HG03520 (cell line): Measurements from ENCODE around the gene CEP164.

Experiments
- ATAC-seq: cut with Tn5 transposase; IDR thresholded peaks from one replicate; pipeline ENCODE4 v1.9.1; 2021; ENCODE audit warnings: mild to moderate bottlenecking, moderate library complexity; ENCODE audit not compliant: unreplicated experiment

The CEP164 gene

DNA sequence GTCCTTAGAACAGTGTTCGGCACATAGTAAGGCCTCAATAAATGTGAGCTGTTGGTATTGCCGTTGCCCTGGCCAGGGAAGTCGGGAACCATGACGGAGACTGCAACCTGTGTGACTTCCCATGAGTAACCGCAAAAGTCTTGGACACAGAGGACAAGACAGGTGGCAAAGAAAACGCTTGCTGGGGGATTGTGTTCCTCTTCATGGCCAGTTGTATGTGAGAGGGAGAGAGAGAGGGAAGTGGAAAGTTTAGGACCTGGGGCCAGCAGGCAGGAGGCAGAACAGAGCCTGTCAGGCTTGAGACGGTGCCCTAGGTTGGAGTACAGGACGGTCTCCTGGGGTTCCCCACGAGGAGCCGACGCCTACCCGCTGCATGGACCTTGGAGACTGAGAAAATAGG lies 90.2 kb downstream of the CEP164 start:
- no peak for ATAC-seq

DNA sequence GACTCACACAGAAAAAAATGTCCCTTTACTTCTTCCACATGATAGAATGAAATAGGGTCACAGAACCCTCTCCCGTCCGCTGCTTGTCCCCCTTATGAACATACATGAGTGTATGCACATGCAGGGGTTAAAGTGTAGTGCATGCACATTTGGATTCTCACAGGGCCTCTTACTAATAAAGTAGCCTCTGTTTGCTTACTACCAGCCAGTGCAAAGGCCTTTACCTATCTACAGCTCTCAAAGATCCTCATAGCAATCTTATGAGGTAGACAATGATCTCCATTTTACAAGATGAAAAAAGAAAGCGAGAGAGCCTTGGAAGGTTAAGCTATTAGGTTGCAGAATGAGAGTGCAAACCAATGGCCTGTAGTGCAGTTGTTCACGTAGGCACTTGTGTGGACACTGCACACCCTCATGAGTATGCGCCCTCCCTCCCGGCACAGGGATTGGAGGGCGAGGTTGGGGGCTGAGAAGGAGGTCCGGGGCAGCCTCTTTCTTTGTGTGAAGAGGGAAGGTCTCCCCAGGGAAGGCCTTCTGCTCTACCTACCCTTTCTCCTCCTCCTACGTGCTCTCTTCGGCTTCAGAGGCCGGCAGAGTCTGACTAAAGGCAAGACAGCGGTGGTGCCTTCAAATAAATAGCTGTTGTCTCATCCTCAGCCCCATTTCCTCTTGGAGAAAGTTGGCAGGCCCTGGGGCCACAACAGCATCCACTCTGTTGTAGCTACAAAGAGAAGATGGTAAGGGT lies 91.3 kb downstream of the CEP164 start:
- ATAC-seq, result no peak

DNA sequence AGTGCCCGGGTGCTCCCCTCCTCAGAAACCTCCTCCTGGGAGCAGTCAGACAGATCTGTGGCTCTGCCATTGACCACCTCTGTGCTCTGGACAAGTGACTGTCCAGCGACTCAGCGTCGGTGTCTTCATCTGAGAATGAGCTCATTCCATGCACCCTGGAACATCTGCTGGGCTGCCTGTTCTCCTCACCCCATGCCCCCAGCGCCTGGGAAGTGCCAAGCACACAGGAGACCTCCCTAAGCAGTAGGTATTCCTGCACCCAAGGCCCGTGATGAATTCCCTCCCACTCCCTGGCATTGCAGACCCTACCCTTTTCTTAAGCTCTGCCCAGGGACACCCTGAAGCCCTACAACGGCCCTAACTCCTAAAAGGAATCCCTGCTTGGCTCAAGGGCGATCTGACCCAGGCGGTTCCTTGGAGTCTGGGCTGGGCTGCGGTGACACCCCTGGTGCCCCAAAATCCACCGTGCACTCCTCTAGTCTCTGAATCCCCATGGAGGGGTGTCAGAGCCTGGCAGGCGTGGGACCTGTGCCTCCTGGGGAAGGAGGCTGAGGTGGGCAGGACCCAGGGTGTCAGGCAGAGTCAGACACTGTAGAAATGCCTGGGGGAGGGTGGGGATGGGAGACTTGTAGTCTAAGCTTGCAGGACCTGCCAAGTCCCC lies 92.0 kb downstream of the CEP164 start:
- ATAC-seq, result no peak

DNA sequence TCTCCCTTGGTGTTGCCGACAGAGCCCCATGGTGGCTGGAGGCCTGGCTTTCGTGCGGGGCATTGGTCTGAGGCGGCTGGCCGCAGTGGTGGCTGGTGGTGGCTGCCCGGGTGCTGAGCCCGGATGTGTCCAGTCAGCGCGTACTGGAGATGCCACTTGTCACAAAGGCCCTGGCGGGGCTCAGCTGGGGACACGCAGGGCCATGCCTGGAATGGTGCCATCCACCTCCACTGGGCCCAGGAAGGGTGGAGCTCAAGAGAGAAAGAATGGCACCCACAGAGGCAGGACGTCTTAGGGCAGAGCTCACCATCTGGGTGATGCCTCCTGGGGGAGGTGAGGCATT lies 92.5 kb downstream of the CEP164 start:
- no peak for ATAC-seq

DNA sequence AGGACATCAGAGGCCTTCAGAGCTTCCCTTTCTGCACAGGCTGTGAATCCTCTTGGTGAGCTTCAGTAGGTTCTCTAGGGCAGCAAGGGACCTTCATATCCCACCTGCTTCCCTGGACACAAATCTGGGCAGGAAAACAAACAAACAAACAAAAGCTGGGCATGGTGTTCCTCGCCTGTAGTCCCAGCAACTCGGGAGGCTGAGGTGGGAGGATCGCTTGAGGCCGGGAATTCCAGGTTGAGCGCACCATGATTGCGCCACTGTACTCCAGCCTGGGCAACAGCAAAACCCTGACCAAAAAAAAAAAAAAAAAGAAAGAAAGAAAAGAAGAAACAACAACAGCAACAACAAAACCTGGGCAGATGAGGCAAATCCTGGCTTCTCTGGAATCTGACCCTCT lies 92.9 kb downstream of the CEP164 start:
- ATAC-seq, result no peak

DNA sequence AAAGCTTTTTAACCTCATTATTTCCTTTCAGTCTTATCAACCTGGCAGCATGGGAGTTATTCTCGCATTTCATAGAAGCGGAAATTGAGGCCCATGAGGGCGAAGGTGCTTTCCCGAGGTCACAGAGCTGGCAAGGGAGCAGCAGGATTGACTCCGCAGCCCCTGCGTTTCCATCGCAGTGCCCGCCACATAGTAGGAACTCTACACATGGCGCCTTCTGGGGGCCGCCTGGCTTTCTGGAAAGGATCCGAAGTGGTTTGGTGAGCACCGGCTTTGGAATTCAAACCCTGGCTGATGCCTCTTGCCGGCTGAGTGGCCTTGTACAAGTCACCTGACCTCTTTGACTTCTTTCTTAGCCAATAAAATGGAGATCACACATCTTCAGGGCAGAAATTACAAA lies 93.4 kb downstream of the CEP164 start:
- ATAC-seq, result no peak

DNA sequence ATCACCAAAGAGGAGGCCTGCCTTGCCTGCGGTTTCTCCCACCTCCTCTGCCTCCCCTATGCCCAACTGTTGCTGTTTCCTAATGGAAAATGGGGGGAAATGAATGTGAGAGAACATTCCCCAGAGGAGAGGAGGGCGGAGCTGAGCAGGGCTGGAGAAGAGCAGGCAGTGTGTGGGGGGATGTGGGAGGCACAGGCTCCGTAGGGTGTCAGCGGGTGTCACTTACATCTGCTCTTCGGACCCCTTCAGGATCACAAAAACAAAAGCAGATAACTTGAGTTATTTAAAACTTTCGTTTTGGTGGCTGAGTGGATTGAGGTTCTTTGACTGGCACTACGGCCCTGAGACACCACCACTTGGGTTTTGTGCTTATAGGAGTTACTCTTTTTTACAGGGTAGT lies 93.8 kb downstream of the CEP164 start:
- no peak for ATAC-seq

DNA sequence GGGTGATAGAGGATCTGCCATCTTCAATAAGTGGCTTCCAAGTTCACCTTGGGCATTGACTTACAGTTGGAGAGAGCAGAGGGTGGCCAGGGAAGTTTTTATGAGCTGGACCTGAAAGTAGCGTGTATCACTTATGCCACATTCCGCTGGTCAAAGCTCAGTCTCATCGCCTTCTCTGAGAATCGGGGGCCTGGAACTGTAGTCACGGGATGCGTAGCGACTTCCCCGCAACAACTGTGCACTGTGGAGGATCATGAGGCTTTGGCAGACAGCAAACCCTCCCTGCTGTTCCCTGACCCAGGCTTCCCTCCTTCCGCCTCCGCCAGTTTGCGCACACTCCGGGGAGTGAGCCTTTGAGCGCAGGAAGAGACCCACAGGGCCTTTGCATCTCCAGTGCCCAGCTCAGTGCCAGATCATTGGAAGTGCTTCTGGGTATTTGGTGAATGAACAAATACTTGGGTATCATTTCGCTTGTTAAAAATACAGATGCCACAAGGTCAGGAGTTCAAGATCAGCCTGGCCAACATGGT lies 95.5 kb downstream of the CEP164 start:
- no peak for ATAC-seq

DNA sequence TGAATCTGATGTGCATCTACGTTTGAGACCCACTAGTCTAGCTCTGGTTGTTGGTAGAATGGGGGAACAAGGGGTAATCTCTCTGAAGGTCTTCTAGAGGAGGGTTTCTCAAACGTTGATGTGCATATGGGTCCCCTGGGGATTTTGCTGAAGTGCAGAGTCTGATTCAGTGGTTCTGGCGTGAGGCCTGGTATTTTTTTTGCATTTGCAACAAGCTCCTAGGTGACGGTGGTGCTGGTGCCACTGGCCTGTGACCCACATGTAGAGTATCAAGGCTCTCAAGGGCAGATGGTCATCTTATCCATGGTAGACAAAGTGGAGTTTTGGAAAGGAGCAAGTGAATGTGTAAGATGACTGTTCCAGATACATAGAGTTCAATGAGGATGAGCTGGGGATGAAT lies 97.1 kb downstream of the CEP164 start:
- ATAC-seq, result no peak

DNA sequence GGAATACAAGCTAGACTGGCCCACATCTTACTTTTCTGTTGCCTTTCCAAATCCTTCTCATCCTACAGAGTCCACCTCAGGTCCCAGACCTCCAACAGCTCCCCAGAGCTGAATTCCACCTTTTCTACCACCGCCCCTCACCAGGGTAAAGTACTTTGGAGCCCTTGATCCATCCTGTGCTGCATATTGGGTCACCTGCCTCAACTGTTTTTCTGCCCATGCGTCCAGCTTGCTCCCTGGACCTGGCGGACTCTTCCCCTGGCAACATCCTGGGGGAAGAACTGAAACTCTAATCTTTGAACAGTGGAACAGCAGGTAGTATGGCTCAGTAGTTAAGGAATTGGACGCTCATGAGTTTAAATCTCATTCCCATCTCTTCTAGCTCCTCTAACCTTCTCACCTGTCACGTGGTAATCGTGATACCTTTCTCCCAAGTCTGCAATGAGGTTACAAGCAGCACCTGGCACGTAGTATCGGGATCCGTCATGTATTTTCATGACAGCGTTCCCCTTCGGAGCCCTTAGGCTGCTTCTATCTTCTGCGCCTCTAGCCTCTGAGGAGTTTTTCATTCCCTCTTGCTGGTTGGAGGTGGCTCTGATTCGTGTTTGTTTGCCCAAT lies 98.1 kb downstream of the CEP164 start:
- ATAC-seq, result no peak

DNA sequence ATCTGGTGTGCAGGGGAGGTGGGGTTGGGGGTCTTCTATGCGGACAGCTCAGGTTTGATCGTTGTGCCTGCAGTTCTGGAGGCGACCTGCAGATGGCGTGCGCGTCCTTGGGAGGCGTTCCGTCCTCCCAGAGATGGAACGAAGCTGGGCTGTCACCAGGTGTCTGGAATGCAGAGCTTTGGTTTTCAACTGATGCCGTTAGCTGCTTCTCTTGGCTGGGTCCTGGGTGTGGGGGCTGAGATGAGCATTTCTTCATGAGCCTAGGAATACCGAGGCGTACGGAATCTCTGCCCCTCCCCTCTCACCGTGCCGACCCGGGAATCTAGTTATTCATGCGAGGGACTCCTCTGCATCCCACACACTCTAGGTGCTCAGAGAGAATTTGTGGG lies 98.6 kb downstream of the CEP164 start:
- ATAC-seq, result no peak

DNA sequence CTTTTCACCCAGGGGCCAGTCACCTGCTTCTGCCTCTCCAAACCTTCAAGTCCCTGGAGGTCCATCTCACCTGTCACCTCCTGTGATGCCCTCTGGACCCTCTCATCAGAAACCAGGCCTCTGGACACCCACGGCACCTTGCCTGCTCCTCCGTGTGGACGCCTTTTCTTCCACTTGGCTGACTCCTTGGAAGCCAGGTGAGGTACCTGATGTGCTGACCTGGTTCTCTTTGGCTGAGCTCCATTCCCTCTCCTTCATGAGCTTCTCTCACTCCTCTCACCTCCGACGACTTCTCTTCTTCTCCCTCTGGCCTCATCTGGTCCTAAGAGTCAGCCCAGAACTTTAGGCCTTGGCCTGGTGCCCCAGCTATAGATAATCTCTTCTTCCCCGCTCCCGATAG lies 99.3 kb downstream of the CEP164 start:
- ATAC-seq, result no peak

DNA sequence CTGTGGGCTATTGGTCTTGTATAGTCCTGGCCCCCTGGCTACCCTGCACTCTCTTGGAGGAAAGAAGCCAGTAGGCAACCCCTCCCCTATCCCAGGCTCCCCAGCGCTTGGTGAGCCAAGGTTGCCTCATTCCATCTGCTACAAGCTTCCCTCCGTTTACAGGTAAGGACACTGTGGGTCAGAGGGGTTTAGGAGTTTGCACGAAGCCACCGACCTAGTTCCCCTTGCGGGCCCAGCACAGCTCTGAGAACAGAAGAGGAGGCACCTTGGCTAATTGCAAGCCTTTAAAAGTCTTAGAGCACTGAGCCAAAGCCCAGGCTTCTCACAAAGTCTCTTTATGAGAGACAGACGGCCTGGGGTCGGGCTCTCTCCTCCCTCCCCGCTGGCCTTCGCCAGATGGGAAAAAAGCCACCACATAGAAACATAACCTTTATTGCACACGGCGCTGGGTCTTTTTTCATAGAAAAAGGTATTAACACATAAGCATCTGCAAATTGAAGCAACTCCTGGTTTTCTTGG lies 99.8 kb downstream of the CEP164 start:
- no peak for ATAC-seq

DNA sequence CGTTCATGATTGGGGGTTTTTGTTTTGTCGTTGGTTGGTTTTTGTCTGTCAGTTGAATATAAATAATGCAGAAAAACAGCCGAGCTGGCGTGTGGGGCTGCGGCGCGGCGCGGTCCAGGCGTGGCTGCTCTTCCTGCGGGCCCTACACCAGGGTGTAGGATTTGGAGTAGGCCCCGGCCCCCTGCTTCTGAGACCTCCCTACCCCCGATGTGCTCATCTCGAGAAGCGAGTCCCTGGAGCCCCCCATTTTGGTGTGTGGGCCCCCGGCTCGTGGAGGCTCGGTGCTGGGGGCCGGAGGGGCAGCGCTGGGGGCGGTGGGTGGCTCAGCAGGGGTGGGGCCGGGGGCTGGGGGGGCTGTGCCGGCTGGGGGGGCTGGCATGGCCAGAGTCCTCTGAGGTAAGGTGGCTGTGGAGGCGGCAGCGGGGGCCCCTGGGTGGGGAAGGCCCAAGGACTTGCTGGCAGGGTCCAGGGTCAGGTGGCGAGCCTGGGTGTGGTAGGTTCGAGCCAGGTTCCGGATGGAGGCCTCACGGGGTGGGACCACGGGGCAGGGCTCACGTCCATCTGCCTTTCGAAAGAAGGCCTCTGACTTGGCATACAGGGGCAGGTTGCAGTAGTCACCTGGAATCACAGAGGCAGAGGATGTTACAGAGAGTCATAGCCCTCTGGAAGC lies 100.7 kb downstream of the CEP164 start:
- no peak for ATAC-seq

DNA sequence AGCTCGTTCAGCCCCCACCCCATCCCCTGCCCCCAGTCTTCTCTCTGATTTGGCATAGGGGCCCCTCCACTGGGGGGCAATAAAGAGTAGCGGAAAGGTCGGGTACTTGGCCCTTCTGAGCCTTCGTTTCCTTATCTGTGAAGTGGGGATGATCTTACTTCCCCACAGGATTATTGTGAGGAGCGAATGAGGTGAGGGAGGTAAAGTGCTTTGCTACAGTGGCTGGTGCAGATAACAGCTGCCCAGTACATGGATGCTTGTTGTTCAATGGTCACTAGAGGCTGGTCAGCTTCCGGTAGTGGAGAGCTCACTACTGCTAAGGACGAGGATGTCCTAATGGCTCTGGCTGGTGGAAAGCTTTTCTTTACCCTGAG lies 101.2 kb downstream of the CEP164 start:
- ATAC-seq, result no peak

DNA sequence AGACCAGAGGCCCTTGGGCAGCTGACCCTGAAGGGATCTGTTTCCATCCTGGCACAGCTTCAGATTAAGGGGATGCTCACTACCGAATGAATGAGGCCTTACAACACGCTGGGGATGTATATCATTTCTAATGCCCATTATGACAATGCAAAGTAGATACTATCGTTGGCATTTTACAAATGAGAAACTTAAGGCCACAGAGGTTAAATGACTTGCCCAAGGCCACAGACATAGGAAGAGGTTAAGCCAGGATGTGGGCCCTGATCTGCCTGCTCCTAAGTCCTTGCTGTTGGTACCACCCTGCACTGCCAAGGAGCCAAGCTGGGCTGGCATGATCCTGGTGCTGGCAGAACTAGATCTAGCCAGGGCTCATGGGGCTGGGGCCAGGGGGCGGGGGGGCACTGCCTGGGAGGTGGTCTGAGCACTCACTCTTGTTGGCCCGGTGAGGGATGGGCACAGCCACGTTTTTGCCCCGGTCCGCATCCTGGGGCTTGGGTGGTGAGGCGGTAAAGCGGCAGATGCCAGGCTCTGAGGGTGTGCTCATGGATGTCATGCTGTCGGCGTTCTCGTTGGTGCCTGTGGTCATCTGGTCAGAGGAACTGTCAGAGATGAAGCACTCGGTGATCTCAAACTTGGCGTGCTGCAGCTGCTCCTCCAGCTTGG lies 102.8 kb downstream of the CEP164 start:
- ATAC-seq, result no peak

DNA sequence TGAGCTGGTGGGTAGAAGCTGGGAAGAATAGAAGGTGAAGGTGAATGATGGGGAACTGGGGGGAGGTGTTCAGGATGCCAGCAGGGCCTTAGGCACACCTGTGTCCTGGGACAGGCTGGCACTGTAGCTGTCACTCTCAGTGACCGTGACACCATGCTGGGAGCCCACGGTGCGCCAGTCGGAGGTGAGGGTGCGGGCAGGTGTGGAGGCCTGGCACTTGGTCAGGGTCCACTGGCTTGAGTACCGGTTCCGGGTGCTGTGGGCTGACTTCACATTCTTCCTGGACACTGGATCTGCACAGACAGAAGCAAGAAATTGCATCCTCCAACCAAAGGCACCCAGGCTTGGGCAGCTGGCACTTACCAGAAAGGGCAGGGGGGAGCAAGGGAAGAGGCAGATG lies 103.8 kb downstream of the CEP164 start:
- ATAC-seq, result no peak

DNA sequence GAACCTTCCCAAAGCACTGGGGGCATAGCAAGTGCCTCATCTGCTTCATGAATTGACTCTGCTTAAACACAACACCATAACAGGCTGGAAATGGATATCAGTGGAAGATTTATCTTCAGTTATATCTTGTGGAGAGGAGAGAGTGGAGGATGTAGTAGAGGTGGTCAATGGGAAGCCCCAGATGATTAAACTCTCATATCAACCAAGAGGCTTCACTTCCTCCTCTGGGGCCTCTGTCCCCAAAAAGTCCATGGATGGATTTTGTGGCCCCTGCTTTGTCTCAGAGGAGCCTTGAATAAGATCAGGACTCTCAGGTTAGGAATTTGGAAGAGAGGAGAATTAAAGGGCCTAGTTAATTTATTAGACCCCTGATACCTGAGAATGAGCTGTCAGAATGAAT lies 106.1 kb downstream of the CEP164 start:
- no peak for ATAC-seq

DNA sequence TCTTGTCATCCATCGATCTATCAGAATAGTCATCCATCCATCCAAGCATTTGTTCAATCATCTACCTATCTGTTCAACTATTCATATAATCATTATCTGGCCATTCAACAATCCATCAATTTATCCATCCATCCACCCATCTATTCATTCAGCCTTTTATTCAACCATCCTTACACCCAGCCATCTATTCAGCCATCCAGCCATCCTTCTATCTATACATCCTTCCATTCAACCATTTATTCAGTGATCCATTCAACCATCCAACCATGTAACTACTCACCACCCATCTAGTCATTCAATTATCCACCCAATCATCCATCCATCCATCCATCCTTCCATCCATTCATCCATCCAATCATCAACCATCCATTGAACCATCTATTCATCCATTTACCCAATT lies 106.8 kb downstream of the CEP164 start:
- no peak for ATAC-seq

DNA sequence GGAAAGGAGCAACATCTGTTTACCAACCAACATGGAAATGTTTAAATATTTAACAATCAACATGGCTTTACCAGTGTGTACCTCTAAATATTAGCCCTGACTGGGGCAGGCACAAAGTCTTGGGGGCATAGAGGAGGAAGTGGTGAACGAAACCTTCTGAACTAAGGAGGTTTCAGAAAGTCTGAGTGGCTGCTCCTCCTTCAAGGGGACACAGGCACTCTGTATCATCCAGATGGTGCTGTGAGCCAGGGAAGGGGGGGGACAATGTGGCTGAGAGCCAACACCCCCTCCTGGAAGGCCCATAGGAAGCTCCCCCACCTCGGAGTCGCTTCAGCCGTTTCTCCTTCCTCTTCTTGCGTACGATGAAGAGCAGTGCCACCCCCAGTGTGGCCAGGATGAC lies 107.7 kb downstream of the CEP164 start:
- ATAC-seq, result no peak
